K562 (cell line): ENCODE results near the gene PRRT1. TPM values are rescaled to one million over a fixed set of nuclear protein-coding genes. Genes with fewer than 3 reads are reported as not detected.

Experiments
- C11orf30 ChIP-seq: fragments of 450-650 bp; IDR thresholded peaks from 2 replicates; pipeline ENCODE4 v1.6.1; 2016; ENCODE audit warnings: low read depth, mild to moderate bottlenecking
- FOS ChIP-seq: IDR thresholded peaks from 3 replicates; pipeline ENCODE4 v1.6.1; 2011; ENCODE audit not compliant: insufficient read length; ENCODE audit errors: extremely low read depth
- GTF2E2 ChIP-seq: fragments of 200-800 bp; sonication (Bioruptor generic); IDR thresholded peaks from 2 replicates; pipeline ENCODE4 v1.6.1; 2016; ENCODE audit warnings: missing genetic modification characterization, missing compliant biosample characterization
- HSF4 ChIP-seq: fragments of 250-450 bp; sonication (Bioruptor Pico); IDR thresholded peaks from 2 replicates; pipeline ENCODE4 v2.1.2; 2022; ENCODE audit warnings: mild to moderate bottlenecking, moderate library complexity, borderline replicate concordance
- JUND ChIP-seq, 2 experiments: IDR thresholded peaks; 2 replicates in 1 of 2; 3 replicates in 1 of 2; pipeline ENCODE4 v1.6.1; 2011; ENCODE audit warnings: borderline replicate concordance in 2 of 2, low read depth in 2 of 2, low read length in 2 of 2, improper control_type of control experiment in 1 of 2, missing biosample characterization in 1 of 2, missing genetic modification characterization in 1 of 2, missing genetic modification reagents in 1 of 2
- KAT7 ChIP-seq: sonication (generic); formaldehyde crosslinking; IDR thresholded peaks from 2 replicates; pipeline ENCODE4 v1.8.0; 2022; ENCODE audit warnings: missing genetic modification reagents, mild to moderate bottlenecking, borderline replicate concordance
- MAFK ChIP-seq: IDR thresholded peaks from 2 replicates; pipeline ENCODE4 v1.6.1; 2011; ENCODE audit warnings: low read length, improper control_type of control experiment
- POLR2B ChIP-seq: fragments of 450-650 bp; IDR thresholded peaks from 2 replicates; pipeline ENCODE4 v1.6.1; 2018; ENCODE audit warnings: low read depth; ENCODE audit not compliant: partially characterized antibody
- RCOR1 ChIP-seq, 2 experiments: IDR thresholded peaks; 2 replicates each; pipeline ENCODE4 v1.6.1; 2012; ENCODE audit warnings: low read depth in 2 of 2, low read length in 2 of 2, borderline replicate concordance in 1 of 2, improper control_type of control experiment in 1 of 2
- TAF9B ChIP-seq: fragments of 450-650 bp; IDR thresholded peaks from 2 replicates; pipeline ENCODE4 v1.6.1; 2018; ENCODE audit warnings: mild to moderate bottlenecking; ENCODE audit not compliant: partially characterized antibody
- TBL1XR1 ChIP-seq, 2 experiments: IDR thresholded peaks; 2 replicates each; pipeline ENCODE4 v1.6.1; 2012; ENCODE audit warnings: improper control_type of control experiment in 2 of 2, low read length in 2 of 2, mild to moderate bottlenecking in 1 of 2
- ZNF184 ChIP-seq: sonication (generic); formaldehyde crosslinking; IDR thresholded peaks from 2 replicates; pipeline ENCODE4 v1.5.0; 2020; ENCODE audit warnings: missing genetic modification reagents
- polyA plus RNA-seq, 8 experiments: library from polyadenylated mRNA; depleted of rRNA in 4 of 8; stranded (reverse) in 5 of 8; unstranded in 3 of 8; fragments of >200 nt; fragmentation: Nextera tagmentation in 2 of 8; fragmentation: Illumina TruSeq in 1 of 8; extraction: Ambion mirVana in 2 of 8; extraction: Trizol in 1 of 8; gene quantifications; 2 replicates each; pipeline versions ENCODE4 v1.2.1 to v1.2.3, GENCODE V29; 2011 to 2014; ENCODE audit warnings: inconsistent platforms in 1 of 8, missing spikeins in 1 of 8
- total RNA-seq, 7 experiments: library from RNA; depleted of rRNA in 6 of 7; stranded (reverse); fragments of >200 nt in 6 of 7; fragmentation: Illumina TruSeq in 2 of 7; extraction: Trizol in 2 of 7; gene quantifications; 2 replicates each; pipeline versions ENCODE4 v1.2.1 to v1.2.3, GENCODE V29; 2011 to 2021; ENCODE audit warnings: low replicate concordance in 1 of 7
- TF ChIP-seq, protein P1 (sequence below): sonication (generic); formaldehyde crosslinking; IDR thresholded peaks from 2 replicates; pipeline ENCODE4 v1.8.0; 2022; ENCODE audit warnings: missing genetic modification reagents, mild to moderate bottlenecking, borderline replicate concordance
- TF ChIP-seq, protein P2 (sequence below): fragments of 450-650 bp; IDR thresholded peaks from 2 replicates; pipeline ENCODE4 v1.6.1; 2018; ENCODE audit not compliant: partially characterized antibody
- TF ChIP-seq, protein P3 (sequence below): fragments of 450-650 bp; IDR thresholded peaks from 2 replicates; pipeline ENCODE4 v1.6.1; 2017; ENCODE audit warnings: antibody characterized with exemption, mild to moderate bottlenecking

Gene PRRT1
- total and polyA plus RNA-seq, 9 of the 15 experiments (the other 6 are each of a cell fraction or from before 2014, with no cell fraction given), result 0.14 to 3.5 (median 0.41) TPM

DNA sequence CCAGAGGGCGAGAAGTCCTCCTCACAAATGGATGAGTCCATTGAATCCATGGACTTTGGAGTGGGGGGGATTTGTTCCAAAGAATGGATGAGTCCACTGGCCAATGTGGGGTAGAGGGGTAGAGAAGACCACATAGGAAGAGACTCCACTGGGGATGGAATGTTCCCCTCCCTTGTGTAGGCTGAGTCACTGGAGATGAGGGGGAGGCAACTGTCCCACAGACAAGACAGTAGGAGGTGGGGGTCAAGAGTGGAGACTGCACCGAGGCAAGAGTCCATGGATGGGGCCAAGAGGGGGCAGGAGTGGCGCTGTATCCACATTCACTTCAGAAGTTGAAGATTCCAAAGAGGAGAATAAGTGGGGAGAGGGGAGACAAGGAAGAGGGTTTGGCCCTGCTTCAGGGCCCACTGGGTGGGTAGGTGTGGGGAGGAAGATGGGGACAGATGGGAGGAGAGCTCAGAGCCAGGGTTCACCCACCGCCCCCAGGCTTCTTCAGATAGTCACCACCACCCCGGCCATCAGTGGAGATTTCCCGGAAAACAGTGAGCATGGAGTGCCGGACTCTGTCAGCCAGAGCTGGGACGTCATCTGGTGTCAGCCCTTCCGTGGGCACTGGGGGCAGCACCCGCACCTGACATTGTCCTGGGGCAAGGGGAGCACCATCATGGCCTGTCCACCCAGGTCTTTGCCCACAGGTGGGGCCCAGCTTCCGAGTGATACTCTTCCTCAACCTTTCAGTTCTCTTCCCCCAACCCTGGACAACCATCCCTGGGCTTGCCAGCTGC is 17.3 kb upstream of the PRRT1 start (continued):
- no peak for TF ChIP-seq C11orf30
- no peak for TF ChIP-seq ZNF184
- TF ChIP-seq TBL1XR1 (IDR thresholded peaks at IDR 0.05; ENCODE audit: low read length in 2 of 2), result 0 out of 4 replicates have a peak, but pooled peaks of 1 of the 2 experiments have one; percentile 3
- TF ChIP-seq, protein P1, sequence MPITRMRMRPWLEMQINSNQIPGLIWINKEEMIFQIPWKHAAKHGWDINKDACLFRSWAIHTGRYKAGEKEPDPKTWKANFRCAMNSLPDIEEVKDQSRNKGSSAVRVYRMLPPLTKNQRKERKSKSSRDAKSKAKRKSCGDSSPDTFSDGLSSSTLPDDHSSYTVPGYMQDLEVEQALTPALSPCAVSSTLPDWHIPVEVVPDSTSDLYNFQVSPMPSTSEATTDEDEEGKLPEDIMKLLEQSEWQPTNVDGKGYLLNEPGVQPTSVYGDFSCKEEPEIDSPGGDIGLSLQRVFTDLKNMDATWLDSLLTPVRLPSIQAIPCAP (CRISPR knock-in tag), result no peak
- peak; percentile 26 for TF ChIP-seq FOS
- TF ChIP-seq MAFK, result no peak
- peak; percentile 22 for TF ChIP-seq POLR2B
- TF ChIP-seq KAT7 (CRISPR knock-in tag), result no peak
- 0 out of 2 replicates have a peak, but pooled peaks have one; percentile 2 for TF ChIP-seq HSF4 (CRISPR knock-in tag)
- TF ChIP-seq, protein P2, sequence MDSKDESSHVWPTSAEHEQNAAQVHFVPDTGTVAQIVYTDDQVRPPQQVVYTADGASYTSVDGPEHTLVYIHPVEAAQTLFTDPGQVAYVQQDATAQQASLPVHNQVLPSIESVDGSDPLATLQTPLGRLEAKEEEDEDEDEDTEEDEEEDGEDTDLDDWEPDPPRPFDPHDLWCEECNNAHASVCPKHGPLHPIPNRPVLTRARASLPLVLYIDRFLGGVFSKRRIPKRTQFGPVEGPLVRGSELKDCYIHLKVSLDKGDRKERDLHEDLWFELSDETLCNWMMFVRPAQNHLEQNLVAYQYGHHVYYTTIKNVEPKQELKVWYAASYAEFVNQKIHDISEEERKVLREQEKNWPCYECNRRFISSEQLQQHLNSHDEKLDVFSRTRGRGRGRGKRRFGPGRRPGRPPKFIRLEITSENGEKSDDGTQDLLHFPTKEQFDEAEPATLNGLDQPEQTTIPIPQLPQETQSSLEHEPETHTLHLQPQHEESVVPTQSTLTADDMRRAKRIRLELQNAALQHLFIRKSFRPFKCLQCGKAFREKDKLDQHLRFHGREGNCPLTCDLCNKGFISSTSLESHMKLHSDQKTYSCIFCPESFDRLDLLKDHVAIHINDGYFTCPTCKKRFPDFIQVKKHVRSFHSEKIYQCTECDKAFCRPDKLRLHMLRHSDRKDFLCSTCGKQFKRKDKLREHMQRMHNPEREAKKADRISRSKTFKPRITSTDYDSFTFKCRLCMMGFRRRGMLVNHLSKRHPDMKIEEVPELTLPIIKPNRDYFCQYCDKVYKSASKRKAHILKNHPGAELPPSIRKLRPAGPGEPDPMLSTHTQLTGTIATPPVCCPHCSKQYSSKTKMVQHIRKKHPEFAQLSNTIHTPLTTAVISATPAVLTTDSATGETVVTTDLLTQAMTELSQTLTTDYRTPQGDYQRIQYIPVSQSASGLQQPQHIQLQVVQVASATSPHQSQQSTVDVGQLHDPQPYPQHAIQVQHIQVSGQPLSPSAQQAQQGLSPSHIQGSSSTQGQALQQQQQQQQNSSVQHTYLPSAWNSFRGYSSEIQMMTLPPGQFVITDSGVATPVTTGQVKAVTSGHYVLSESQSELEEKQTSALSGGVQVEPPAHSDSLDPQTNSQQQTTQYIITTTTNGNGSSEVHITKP, result peak; percentile 97
- TF ChIP-seq RCOR1 (IDR thresholded peaks at IDR 0.05; ENCODE audit: borderline replicate concordance in 1 of 2, low read depth in 2 of 2, low read length in 2 of 2), result peak in 1 of 2 experiments; percentile 45; a peak in 1 of 4 replicates
- no peak for TF ChIP-seq GTF2E2 (tag)
- TF ChIP-seq, protein P3, sequence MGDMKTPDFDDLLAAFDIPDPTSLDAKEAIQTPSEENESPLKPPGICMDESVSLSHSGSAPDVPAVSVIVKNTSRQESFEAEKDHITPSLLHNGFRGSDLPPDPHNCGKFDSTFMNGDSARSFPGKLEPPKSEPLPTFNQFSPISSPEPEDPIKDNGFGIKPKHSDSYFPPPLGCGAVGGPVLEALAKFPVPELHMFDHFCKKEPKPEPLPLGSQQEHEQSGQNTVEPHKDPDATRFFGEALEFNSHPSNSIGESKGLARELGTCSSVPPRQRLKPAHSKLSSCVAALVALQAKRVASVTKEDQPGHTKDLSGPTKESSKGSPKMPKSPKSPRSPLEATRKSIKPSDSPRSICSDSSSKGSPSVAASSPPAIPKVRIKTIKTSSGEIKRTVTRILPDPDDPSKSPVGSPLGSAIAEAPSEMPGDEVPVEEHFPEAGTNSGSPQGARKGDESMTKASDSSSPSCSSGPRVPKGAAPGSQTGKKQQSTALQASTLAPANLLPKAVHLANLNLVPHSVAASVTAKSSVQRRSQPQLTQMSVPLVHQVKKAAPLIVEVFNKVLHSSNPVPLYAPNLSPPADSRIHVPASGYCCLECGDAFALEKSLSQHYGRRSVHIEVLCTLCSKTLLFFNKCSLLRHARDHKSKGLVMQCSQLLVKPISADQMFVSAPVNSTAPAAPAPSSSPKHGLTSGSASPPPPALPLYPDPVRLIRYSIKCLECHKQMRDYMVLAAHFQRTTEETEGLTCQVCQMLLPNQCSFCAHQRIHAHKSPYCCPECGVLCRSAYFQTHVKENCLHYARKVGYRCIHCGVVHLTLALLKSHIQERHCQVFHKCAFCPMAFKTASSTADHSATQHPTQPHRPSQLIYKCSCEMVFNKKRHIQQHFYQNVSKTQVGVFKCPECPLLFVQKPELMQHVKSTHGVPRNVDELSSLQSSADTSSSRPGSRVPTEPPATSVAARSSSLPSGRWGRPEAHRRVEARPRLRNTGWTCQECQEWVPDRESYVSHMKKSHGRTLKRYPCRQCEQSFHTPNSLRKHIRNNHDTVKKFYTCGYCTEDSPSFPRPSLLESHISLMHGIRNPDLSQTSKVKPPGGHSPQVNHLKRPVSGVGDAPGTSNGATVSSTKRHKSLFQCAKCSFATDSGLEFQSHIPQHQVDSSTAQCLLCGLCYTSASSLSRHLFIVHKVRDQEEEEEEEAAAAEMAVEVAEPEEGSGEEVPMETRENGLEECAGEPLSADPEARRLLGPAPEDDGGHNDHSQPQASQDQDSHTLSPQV, result peak; percentile 49; the same call in 1 of the 2 replicates
- TF ChIP-seq TAF9B, result no peak
- TF ChIP-seq JUND (IDR thresholded peaks at IDR 0.05; ENCODE audit: borderline replicate concordance, low read depth, low read length), result peak; percentile 89
- peak; percentile 85; the same call in 2 of the 3 replicates for TF ChIP-seq JUND (tag; IDR thresholded peaks at IDR 0.05; ENCODE audit: borderline replicate concordance, low read depth, low read length)
